CD4-positive, alpha-beta T cell treated with Interleukin-12 subunit alpha and Interleukin-12 subunit beta, for 1 hour (primary cell): ENCODE results near the gene UMPS.

Source experiments
- DNase-seq: peaks from one replicate; pipeline ENCODE4 v3.0.0-alpha.2; 2020

Gene UMPS

DNA sequence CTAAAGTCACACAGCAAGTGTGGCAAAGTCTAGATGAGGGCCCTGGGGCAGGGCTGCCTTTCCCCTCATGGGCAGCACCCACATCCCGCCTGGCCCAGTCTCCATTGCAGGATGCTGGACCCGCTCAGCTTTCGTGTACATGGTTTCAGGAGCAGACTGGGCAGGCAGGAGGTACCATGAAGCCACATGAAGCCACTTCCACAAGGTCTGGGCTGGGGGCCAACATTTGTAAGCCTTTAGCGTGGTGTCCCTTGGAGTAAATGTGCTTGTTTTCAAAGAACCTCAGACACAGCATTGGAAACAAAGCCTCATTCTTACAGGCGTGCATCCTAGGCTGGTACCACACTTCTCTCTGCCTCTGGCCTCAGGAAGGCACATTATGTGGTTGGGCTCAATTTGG, 34.5 kb downstream of the UMPS start:
- DNase-seq, result no peak

- no peak for DNase-seq
Observed at GRCh38 chr3:124765197-124765840, 35.1 kb downstream of the UMPS start.

DNA sequence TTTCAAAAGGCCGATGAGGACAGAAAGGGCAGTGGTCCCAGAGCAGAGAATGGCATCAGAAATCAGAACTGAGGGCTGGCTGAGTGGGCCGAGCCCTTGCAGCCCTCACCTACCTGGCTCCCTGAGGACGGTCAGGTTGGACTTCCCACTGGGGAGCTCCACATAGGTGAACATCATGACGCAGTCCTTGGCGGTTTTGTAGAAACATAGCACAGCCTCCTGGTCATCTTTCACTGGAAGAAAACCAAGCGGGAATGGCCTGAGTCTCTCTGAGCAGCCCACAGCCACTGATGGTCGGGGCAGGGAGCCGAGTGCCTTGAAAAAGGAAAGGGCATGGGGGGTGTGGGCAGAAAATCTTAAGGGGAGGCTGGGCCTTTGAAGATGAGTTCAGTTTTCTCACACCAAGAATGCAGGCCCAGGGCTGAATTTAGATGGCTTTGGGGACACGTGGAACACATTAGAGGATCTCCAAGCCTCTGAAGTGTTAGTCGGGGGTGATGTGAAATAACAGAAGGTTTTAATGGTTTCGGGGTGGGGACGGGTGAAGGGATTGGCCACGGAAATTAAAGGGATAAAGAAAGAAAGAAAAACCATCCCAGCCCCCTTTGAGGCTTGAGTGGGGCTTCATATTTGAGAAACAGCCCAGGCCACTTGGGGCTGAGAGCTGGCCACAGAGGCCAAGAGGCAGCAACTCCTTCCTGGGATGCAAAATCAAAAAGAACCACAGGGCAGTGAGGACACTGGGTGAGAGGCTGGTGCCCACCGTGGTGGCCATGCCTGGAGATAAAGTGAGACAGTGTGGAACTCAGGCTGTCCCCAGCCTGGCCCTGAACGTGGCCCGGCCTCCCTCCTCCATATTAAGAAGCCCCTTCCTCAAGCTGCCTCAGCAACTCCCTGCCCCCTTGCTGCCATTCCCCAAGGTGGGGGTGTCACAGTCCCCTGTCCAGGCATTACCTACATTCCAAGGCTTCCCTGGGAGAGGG, 36.2 kb downstream of the UMPS start:
- DNase-seq, result no peak

- DNase-seq, result no peak
Observed at GRCh38 chr3:124767264-124767663, 37.0 kb downstream of the UMPS start.

GRCh38 chr3:124767691-124768090, 37.4 kb downstream of the UMPS start:
- no peak for DNase-seq

DNA sequence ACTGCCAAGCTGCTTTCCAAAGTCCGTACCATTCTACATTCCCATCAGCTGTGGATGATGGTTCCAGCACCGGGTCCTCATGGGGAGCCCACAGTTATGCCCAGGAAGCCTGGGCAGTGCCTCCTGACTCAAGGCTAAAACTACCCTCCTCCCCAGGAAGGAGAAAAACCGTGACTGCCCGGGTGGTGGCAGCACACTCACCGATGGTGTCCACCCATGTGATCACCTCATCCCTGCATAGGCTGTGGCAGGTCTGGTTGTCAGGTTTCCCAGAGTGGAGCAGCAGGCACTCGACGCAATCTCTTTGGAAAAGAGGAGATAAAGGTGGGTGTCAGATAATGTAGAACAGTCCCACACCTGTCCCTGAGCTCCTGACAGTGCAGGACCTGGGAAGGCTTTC, 38.6 kb downstream of the UMPS start:
- DNase-seq, result no peak

DNA sequence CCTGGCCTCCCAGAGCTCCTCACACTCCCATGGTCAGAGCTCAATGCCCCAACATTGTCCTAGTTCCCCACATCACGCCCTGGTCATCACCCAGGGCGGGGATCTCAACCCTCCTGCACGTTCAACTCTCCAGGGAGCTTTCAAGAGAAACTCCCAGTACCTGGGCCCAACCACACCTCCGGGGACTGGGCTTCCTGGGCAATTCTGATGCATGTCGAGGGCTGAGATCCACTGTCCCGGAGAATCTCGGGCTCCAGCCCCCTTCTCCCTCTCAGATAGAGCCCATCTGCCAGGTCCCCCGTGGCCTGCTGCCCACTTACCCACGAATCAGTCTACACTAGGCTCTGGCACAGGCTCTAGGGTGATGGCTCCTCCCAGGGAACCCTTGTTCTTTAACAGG, 39.2 kb downstream of the UMPS start:
- no peak for DNase-seq

GRCh38 chr3:124770336-124771082, 40.3 kb downstream of the UMPS start:
- no peak for DNase-seq

DNA sequence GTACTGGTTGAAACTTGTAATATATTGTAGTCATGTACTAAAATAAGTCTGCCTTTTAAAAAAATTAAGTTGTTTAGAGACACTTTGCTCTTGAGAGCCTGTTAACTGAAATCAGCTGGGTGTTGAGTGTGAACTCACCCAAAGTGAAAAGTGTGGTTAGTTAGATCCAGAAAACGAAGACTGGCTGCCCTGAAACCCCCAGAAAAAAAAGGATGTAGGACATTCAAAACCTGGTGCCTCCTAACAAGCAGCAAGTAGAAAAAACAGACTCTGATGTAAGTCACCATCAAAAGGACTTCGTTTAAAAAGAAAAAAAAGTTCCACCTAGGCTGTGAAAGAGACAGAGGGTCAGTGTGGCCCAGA, 40.8 kb downstream of the UMPS start:
- no peak for DNase-seq

GRCh38 chr3:124772081-124772831, 42.0 kb downstream of the UMPS start:
- no peak for DNase-seq

GRCh38 chr3:124773351-124774326, 43.4 kb downstream of the UMPS start:
- no peak for DNase-seq

GRCh38 chr3:124774327-124774718, 44.1 kb downstream of the UMPS start:
- no peak for DNase-seq

GRCh38 chr3:124774841-124775402, 44.7 kb downstream of the UMPS start:
- DNase-seq, result no peak

- no peak for DNase-seq
Observed at GRCh38 chr3:124775877-124776276, 45.6 kb downstream of the UMPS start.

GRCh38 chr3:124776856-124777255, 46.6 kb downstream of the UMPS start:
- DNase-seq, result no peak

DNA sequence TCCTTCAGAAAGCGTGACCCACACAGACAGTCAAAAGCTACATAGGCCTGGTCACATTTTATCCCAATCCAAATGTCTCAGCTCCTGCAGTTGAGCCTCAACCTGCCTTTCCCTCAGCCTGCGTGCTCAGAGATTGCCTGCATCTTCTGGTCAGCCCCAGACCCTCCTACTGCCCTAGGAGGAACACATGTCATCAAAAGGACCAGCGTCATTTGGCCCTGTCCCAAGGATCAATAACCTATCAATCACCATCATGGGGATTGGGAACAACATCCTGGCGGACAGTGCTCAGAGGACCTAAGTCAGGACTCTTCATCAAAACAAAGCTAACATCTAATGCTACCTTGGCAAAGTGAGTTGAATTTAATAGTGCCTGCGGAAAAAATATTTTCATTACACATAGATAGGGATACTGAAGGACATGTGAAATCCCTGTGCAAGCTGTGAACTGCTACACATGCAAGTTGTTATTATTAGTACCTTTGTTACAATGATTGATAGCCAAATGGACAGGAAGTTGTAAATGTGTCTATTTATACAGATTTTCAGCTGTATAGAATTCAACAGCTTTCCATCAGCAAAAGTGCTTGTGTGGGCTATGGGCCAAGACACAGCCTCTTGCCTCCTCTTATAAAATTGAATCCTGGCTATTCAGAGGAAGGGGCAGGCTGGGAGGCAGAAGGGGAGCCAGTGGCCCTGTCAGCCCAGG, 47.7 kb downstream of the UMPS start:
- no peak for DNase-seq

GRCh38 chr3:124779116-124779515, 48.9 kb downstream of the UMPS start:
- DNase-seq, result no peak

DNA sequence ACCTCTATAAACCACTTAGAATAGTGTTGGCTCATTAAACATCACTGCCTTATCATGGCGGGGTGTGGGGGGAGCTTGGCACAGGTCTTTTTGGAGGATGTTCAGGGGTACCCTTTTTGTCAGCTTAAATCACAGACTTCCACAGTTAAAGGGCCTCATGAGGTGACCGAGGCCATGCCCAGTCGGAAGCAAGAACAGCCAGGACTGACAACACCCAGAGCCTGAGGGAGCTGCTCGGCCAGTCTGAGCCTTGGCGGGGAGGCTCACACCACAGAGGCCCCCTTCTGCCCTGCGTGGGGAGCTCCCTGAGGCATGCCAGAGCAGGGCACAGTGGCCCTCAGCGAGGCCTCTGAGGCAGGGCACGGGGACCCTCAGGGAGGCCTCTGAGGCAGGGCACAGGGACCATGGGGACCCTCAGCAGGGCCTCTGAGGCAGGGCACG, 49.5 kb downstream of the UMPS start:
- no peak for DNase-seq

- DNase-seq, result no peak
Observed at GRCh38 chr3:124780356-124780755, 50.1 kb downstream of the UMPS start.

DNA sequence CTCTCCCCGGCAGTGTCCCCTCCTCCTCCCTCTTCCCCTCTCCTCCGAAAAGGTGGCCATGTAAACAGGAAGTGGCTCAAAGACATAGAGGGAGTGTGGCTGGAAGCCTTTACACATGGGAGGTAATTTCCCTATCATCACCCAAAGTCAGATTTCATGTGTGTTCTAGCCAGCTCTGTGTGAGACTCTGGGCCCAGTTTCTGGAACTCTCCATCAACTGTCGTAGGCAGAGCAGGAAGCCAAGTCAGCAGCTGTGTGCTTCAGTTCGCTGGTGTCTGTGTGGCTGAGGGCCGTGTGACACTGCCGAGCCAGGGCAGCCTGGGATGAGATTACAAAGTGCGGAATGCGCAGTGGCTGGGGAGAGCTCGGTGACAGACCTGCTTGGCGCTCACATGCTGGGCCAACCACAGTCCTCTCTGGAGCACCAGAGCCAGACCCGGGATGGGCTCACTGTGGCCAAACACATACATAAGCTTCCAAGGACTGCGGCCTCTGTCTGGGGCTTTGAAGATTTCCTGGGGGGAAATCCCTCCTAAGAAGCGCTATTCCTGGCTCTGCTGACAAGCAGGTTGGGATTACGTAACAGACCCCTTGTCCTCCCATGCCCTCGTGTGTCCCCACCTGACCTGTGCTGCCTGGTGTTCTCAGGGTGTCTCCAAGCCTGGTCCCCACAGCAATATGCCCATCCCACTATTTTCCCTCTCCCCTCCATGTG, 50.7 kb downstream of the UMPS start:
- no peak for DNase-seq
